ENCODE results near the gene XIRP2. TPM values are rescaled to one million over a fixed set of nuclear protein-coding genes. Genes with fewer than 3 reads are reported as not detected.

Gene XIRP2
- total and polyA plus RNA-seq, 2 of the 8 experiments (the other 6 are each of a cell fraction or from before 2014, with no cell fraction given), result 0.11 TPM; not detected in 1

DNA sequence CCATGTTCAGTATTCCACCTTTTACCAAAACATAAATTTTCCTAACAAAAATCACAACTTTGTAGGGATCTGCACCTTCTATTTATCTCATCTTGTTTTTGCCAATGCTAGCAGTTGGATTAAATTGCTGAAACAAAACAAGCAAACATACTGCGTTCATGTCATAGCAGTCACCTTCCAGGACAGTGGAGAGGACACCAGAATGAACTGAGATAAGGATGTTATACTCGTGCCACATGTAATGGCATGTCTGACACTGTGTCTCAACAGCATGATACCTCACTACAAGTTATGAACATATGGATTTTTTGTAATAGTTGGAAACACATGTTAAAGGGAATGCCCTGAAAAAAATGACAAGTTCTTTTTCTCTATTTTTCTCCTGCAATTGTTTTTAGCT, 245.3 kb downstream of the XIRP2 start:
- ChIA-PET POLR2A (ENCODE audit: partially characterized antibody) (interaction anchor here (1.8 kb wide), 1 partner anchor 9 kb away, joined by 6 read pairs; no protein-coding TSS in a partner anchor), CTCF (ENCODE audit: partially characterized antibody) (interaction anchor here (2.4 kb wide), 1 partner anchor 11 kb away, joined by 6 read pairs; no protein-coding TSS in a partner anchor)
- H3K27me3 ChIP-seq (replicated peaks in 1 of 4; ENCODE audit: control insufficient read depth in 3 of 4, extremely low read depth in 1 of 4, insufficient read depth in 3 of 4, low read length in 3 of 4), result peaks cover 0 to 1% (median 0%) of the 10 kb centered on the region in 4 experiments; a peak in 1 of 7 replicates
- H3K56ac ChIP-seq (replicated peaks; ENCODE audit: insufficient read length, low read depth, low read length), result no peak overlapping the region
- H3K79me2 ChIP-seq (ENCODE audit: control insufficient read depth in 1 of 2, insufficient read depth in 2 of 2, low read length in 2 of 2), result no peaks in the 10 kb centered on the region
- no peak overlapping the region for H2BK20ac ChIP-seq (ENCODE audit: low read length)
- H4K5ac ChIP-seq (ENCODE audit: insufficient read length, low read depth, low read length), result no peak overlapping the region
- no peaks in the 10 kb centered on the region for H3K79me1 ChIP-seq (ENCODE audit: low read depth, low read length)
- WGBS, 2 experiments (ENCODE audit: extremely low coverage in 1 of 2, insufficient coverage in 1 of 2, insufficient read length in 1 of 2, insufficient replicate concordance in 2 of 2, low coverage in 1 of 2, low lambda C conversion rate in 2 of 2, missing lambda C conversion rate in 1 of 2), result 89% methylated on average over 2 of the region's 2 CpGs; no CpG with 5 or more reads in 1 of the 2 experiments
- H3K14ac ChIP-seq (ENCODE audit: insufficient read length), result no peak overlapping the region
- H3K23ac ChIP-seq (ENCODE audit: insufficient read length), result no peak overlapping the region
- H3K18ac ChIP-seq (ENCODE audit: extremely low read depth, low read length), result no peak overlapping the region
- H2BK120ac ChIP-seq (replicated peaks; ENCODE audit: low read depth, low read length), result no peak overlapping the region
- TF ChIP-seq, protein P1, sequence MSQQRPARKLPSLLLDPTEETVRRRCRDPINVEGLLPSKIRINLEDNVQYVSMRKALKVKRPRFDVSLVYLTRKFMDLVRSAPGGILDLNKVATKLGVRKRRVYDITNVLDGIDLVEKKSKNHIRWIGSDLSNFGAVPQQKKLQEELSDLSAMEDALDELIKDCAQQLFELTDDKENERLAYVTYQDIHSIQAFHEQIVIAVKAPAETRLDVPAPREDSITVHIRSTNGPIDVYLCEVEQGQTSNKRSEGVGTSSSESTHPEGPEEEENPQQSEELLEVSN (IDR thresholded peaks at IDR 0.05), result no peak
- no peak for TF ChIP-seq CTCF (IDR thresholded peaks at IDR 0.05; ENCODE audit: control extremely low read depth in 1 of 3, insufficient read depth in 1 of 3, low read depth in 1 of 3, low read length in 3 of 3)
- TF ChIP-seq GABPA (IDR thresholded peaks at IDR 0.05; ENCODE audit: borderline replicate concordance, insufficient read depth, low read length), result no peak
- no peak for TF ChIP-seq MAFK (IDR thresholded peaks at IDR 0.05; ENCODE audit: low read depth, low read length)
- no peak for TF ChIP-seq TEAD4 (IDR thresholded peaks at IDR 0.05; ENCODE audit: low read depth, low read length)
- TF ChIP-seq SIN3A (conservative IDR thresholded peaks at IDR 0.05 in 1 of 2, IDR thresholded peaks at IDR 0.05 in 1 of 2; ENCODE audit: low read depth in 1 of 2, low read length in 2 of 2), result no peak
- no peak for TF ChIP-seq KDM4A (IDR thresholded peaks at IDR 0.05; ENCODE audit: low read depth, low read length, severe bottlenecking)
- no peak for TF ChIP-seq BACH1 (IDR thresholded peaks at IDR 0.05; ENCODE audit: low read length)
- TF ChIP-seq TAF1 (IDR thresholded peaks at IDR 0.05; ENCODE audit: low read depth, low read length), result no peak
- TF ChIP-seq CREB1 (IDR thresholded peaks at IDR 0.05), result no peak
- H2BK15ac ChIP-seq (ENCODE audit: low read length), result no peak overlapping the region
- no peak overlapping the region for H2AK5ac ChIP-seq (ENCODE audit: low read depth, low read length)
- DNase-seq (ENCODE audit: low read depth in 1 of 2, low spot score in 2 of 2) (no peak), FAIRE-seq (no peak)
- H3K4me1 ChIP-seq (replicated peaks in 1 of 4; ENCODE audit: control insufficient read depth in 3 of 4, insufficient read depth in 4 of 4, low read length in 3 of 4), result no peaks in the 10 kb centered on the region
- H3K9ac ChIP-seq (replicated peaks in 1 of 4; ENCODE audit: extremely low read depth in 1 of 4, low read depth in 3 of 4, low read length in 3 of 4), result no peak overlapping the region
- H3K27ac ChIP-seq (ENCODE audit: low read depth, low read length), result no peak overlapping the region
- H3K23me2 ChIP-seq (ENCODE audit: low read depth, low read length), result no peaks in the 10 kb centered on the region
- no peaks in the 10 kb centered on the region for H4K20me1 ChIP-seq (replicated peaks in 1 of 2; ENCODE audit: control insufficient read depth in 1 of 2, insufficient read depth in 2 of 2, low read length in 2 of 2)
- H2BK5ac ChIP-seq (ENCODE audit: low read depth, low read length), result no peak overlapping the region
- no peaks in the 10 kb centered on the region for H3K36me3 ChIP-seq (ENCODE audit: control insufficient read depth in 2 of 4, insufficient read depth in 4 of 4, low read length in 3 of 4)
- H2AFZ ChIP-seq (ENCODE audit: low read length), result no peak overlapping the region
- no peak overlapping the region for H2BK12ac ChIP-seq (ENCODE audit: low read depth, low read length)
- no peak overlapping the region for H3K4me3 ChIP-seq (ENCODE audit: extremely low read depth in 1 of 4, insufficient read depth in 2 of 4, low read depth in 3 of 4, low read length in 4 of 4)
- H4K8ac ChIP-seq (ENCODE audit: extremely low read depth, insufficient read depth, low read length), result no peak overlapping the region
- no peak overlapping the region for H3K4me2 ChIP-seq (ENCODE audit: insufficient read depth in 1 of 2, low read depth in 2 of 2, low read length in 2 of 2)
- H4K91ac ChIP-seq (replicated peaks; ENCODE audit: insufficient read length, low read length), result no peak overlapping the region
- H3K4ac ChIP-seq (replicated peaks; ENCODE audit: insufficient read length, low read depth, low read length), result no peak overlapping the region
- no peaks in the 10 kb centered on the region for H3K9me3 ChIP-seq (ENCODE audit: insufficient read depth in 2 of 2, low read depth in 1 of 2, low read length in 1 of 2)

Measured in H1 (cell line).